GM18505 (cell line): ENCODE results near the gene YKT6.

Experiments used
- ATAC-seq: cut with Tn5 transposase; IDR thresholded peaks from one replicate; pipeline ENCODE4 v1.9.1; 2021; ENCODE audit not compliant: unreplicated experiment
- POLR2A ChIP-seq: IDR thresholded peaks from 4 replicates; pipeline ENCODE4 v1.6.1; 2011; ENCODE audit warnings: borderline replicate concordance; ENCODE audit not compliant: insufficient read depth, insufficient read length; ENCODE audit errors: extremely low read depth

Gene YKT6

GRCh38 chr7:44242091-44242490, 41.3 kb downstream of the YKT6 start:
- ATAC-seq = no peak
- TF ChIP-seq POLR2A = no peak

GRCh38 chr7:44244282-44244681, 43.5 kb downstream of the YKT6 start:
- no peak for ATAC-seq
- no peak for TF ChIP-seq POLR2A

GRCh38 chr7:44246396-44247113, 45.8 kb downstream of the YKT6 start:
- TF ChIP-seq POLR2A = no peak
- ATAC-seq = no peak

- ATAC-seq = no peak
- TF ChIP-seq POLR2A = no peak
Measured at GRCh38 chr7:44247868-44248651, 47.3 kb downstream of the YKT6 start.

GRCh38 chr7:44249639-44250234, 49.0 kb downstream of the YKT6 start:
- no peak for TF ChIP-seq POLR2A
- ATAC-seq = no peak

GRCh38 chr7:44251269-44251668, 50.5 kb downstream of the YKT6 start:
- no peak for ATAC-seq
- no peak for TF ChIP-seq POLR2A

- no peak for TF ChIP-seq POLR2A
- no peak for ATAC-seq
Measured at GRCh38 chr7:44251881-44252280, 51.1 kb downstream of the YKT6 start.

GRCh38 chr7:44256459-44256858, 55.7 kb downstream of the YKT6 start:
- TF ChIP-seq POLR2A = no peak
- ATAC-seq = no peak

GRCh38 chr7:44257213-44257612, 56.4 kb downstream of the YKT6 start:
- no peak for TF ChIP-seq POLR2A
- ATAC-seq = no peak

- TF ChIP-seq POLR2A = peak; percentile 43
- peak; percentile 87 for ATAC-seq
Measured at GRCh38 chr7:44257618-44258422, 57.0 kb downstream of the YKT6 start.

- ATAC-seq = no peak
- no peak for TF ChIP-seq POLR2A
Measured at GRCh38 chr7:44258423-44258760, 57.6 kb downstream of the YKT6 start.

GRCh38 chr7:44258865-44259546, 58.2 kb downstream of the YKT6 start:
- TF ChIP-seq POLR2A = no peak
- ATAC-seq = no peak

- no peak for ATAC-seq
Measured at GRCh38 chr7:44259547-44260457, 59.0 kb downstream of the YKT6 start.

More at GRCh38 chr7:44259547-44260457, 59.0 kb downstream of the YKT6 start:
- no peak for TF ChIP-seq POLR2A
